T follicular helper cell (primary cell): Measurements from ENCODE around the gene CDCA5.

ENCODE experiments used
- DNase-seq: peaks from one replicate; pipeline ENCODE4 v3.0.0-alpha.2; 2020; ENCODE audit warnings: low read depth

CDCA5 gene

GRCh38 chr11:65045061-65045460 is 38.8 kb downstream of the CDCA5 start:
- no peak for DNase-seq

GRCh38 chr11:65043881-65044501 is 39.8 kb downstream of the CDCA5 start:
- DNase-seq: no peak

DNA sequence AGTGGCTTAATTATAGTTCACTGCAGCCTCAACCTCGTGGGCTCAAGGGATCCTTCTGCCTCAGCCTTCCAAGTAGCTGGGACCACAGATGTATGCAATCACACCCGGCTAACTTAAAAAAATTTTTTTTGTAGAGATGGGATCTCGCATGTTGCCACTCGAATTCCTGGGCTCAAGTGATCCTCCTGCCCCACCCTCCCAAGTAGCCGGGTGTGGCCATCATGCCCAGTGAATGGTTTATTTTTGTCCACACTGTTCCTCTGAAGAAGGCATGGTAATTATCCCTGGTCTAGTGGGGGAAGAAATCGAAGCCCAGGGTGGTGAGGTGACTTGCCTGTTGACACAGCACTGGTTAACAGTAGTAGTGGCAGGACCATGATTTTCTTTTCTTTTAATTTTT is 40.9 kb downstream of the CDCA5 start:
- DNase-seq: no peak

DNA sequence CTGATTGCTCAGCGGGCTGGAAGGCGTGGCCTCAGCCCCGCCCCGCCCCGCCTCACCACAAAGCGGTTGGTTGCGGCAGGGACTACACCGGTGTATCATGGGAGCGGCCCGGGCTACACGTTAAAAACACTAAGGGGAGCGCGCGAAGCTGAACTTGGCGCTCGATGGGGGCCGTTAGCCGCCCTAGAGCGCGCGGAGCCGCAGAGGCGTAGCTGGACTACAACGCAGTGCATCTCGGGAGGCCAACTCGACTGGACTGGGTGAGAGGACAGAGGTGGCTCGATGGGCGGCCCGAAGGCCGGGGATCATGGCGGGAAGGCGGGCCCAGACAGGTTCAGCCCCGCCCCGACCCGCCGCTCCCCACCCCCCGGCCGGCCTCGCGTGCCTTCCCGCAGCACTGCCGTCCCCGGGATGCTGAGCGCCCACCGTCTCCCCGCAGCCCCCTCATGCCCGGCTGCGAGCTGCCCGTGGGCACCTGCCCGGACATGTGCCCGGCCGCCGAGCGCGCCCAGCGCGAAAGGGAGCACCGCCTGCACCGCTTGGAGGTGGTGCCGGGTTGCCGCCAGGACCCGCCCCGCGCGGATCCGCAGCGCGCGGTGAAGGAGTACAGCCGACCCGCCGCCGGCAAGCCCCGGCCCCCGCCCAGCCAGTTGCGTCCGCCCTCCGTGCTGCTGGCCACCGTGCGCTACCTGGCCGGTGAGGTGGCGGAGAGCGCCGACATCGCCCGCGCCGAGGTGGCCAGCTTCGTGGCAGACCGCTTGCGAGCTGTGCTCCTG is 42.8 kb downstream of the CDCA5 start, which contains the start of gene SAC3D1:
TSS of gene SAC3D1 (plus strand) at position 364 of the 776 bp plus-strand sequence. CDS start at position 447, 83 bp downstream.
- DNase-seq: peak; percentile 71

DNA sequence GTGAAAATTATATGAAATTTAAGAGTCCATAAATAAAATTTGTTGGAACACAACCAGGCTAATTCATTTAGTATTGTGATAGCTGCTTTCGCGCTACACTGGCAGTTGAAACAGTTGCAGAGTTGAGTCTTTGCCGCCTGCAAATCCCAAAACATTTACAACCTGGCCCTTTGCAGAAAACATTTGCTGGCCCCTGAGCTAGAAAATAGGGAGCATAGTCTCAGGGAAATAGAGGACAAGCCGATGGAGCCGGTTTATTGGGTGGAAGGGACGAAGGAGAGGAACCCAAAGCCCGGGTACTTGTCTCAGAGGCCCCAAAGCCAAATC is 43.4 kb downstream of the CDCA5 start:
- no peak for DNase-seq

DNA sequence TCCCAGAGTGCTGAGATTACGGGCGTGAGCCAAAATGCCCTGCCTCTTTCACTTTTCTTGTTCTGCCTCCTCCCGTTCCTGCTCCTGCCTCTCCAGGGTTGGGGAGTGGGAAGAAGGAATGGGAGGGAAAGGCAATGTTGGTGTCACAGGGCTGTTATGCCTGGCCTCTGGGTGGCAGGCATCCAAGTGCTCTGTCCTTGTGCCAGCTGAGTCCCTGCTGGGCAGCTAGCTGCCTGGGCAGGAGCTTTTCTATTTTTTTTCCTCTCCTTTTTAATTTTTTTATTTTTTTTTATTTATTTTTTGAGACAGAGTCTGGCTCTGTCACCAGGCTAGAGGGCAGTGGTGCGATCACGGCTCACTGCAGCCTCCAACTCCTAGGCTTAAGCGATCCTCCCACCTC is 46.9 kb downstream of the CDCA5 start:
- DNase-seq: no peak

GRCh38 chr11:65035579-65035978 is 48.3 kb downstream of the CDCA5 start:
- DNase-seq: no peak

DNA sequence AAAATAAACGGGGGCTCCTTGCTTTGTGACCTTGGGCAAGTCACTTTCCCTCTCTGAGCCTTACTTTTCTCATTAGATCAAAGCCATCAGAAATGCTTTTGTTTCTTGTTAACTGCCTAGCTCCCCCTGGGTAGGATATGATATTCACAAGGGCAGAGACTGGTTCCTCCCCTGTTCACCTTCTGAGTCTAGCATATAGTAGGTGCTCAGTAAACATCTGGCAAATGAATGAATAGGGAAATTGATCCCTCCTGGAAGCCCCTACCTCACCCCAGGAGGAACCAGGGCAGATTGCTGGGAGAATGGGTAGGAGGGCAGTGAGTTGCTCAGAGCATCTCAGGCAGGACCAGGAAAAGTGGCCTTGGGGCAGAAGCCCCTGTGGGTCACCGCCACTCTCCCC is 49.4 kb downstream of the CDCA5 start:
- DNase-seq: no peak

- no peak for DNase-seq
These were observed 51.6 kb downstream of the CDCA5 start for GRCh38 chr11:65032216-65032615.
